Measurements from ENCODE around the gene TNRC6C.

TNRC6C gene

DNA sequence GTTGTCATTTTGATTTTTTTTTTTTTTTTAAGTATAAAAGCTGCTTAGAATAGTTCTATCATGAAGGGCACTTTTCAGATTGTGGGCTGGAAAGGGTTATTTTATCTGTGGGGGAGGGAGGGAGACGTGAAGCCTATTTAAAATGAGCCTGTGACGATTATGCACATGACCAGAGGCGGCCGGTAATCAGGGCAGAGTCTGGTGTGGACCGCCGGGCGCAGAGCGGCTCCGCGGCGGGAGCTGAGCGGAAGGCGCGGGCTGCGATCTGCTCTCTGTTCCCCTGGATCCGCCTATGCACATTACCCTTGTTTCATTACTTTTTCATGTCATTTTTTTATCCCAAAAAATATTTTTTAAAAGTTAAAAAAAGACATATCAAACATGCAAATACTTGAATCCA is 146.6 kb downstream of the TNRC6C start (continued):
- TF ChIP-seq ZNF830 (tag by site-specific recombination; IDR thresholded peaks at IDR 0.05; ENCODE audit: low read depth) (no peak), ZNF514 (tag by site-specific recombination; IDR thresholded peaks at IDR 0.05) (no peak), ZNF791 (tag by site-specific recombination; IDR thresholded peaks at IDR 0.05) (no peak)

DNA sequence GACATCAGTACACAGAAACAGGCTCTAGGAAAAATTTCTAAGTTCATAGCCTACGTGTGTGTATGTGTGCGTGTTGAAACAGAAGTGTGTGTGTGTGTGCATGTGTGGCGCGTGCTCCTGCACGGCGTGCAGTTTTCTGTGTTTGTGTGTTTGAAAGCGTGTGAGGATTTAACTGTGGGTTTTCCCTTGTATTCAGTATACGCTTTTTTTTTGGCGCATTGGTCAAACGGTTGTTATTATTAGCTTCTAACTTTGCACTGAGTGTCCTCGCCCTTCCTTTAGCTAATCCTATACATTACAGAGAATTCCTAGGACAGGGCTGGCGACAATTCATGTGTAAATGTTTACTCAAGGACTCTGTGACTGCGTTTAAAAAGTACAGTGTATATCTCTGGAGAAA is 147.0 kb downstream of the TNRC6C start:
- no peak for TF ChIP-seq ZNF677 (tag by site-specific recombination; IDR thresholded peaks at IDR 0.05)
- TF ChIP-seq ZNF132 (tag by site-specific recombination; IDR thresholded peaks at IDR 0.05; ENCODE audit: borderline replicate concordance), result no peak
- TF ChIP-seq ZNF843 (tag by site-specific recombination; IDR thresholded peaks at IDR 0.05), result no peak
- no peak for TF ChIP-seq SP7 (tag by site-specific recombination; IDR thresholded peaks at IDR 0.05)
- no peak for TF ChIP-seq ZFP69B (tag by site-specific recombination; IDR thresholded peaks at IDR 0.05)
- no peak for TF ChIP-seq GLI2 (tag by site-specific recombination; IDR thresholded peaks at IDR 0.05; ENCODE audit: borderline replicate concordance, low read depth)
- no peak for TF ChIP-seq IKZF3 (tag by site-specific recombination; IDR thresholded peaks at IDR 0.05)
- TF ChIP-seq ZBTB20 (tag by site-specific recombination; IDR thresholded peaks at IDR 0.05), result no peak
- CTCF ChIA-PET, result interaction anchor here (1.3 to 1.6 kb wide), 2 partner anchors 20 to 29 kb away, joined by 6 to 7 read pairs; no protein-coding TSS in a partner anchor
- peaks cover 3 to 39% of the 10 kb centered on the region in 2 experiments for H3K36me3 ChIP-seq (ENCODE audit: control insufficient read depth in 2 of 2, insufficient read depth in 1 of 2, low read length in 2 of 2)

GRCh38 chr17:78106211-78106610 is 147.7 kb downstream of the TNRC6C start:
- Histone ChIP-seq H3K27ac (ENCODE audit: extremely low read depth, low read depth, low read length) (no peak overlapping the region), H3K4me1 (ENCODE audit: control insufficient read depth, insufficient read depth, low read length) (no peaks in the 10 kb centered on the region; the same call in 1 of the 2 replicates), H3K9me3 (ENCODE audit: control insufficient read depth, insufficient read depth, low read depth, low read length) (no peaks in the 10 kb centered on the region), H3K4me3 (ENCODE audit: low read depth, low read length) (no peak overlapping the region), H3K36me3 (ENCODE audit: control insufficient read depth in 2 of 2, insufficient read depth in 1 of 2, low read length in 2 of 2) (peaks cover 3 to 35% of the 10 kb centered on the region in 2 experiments)
- CTCF ChIA-PET, result interaction anchor here (0.6 to 0.7 kb wide), 2 partner anchors 9 to 21 kb away, joined by 3 to 5 read pairs; no protein-coding TSS in a partner anchor
- TF ChIP-seq ZNF16 (tag by site-specific recombination; IDR thresholded peaks at IDR 0.05; ENCODE audit: low read depth) (no peak), ZBTB26 (tag by site-specific recombination; optimal IDR thresholded peaks at IDR 0.05) (no peak), ZNF214 (tag by site-specific recombination; IDR thresholded peaks at IDR 0.05; ENCODE audit: borderline replicate concordance) (no peak), SCRT2 (tag by site-specific recombination; IDR thresholded peaks at IDR 0.05) (no peak), ZFP69B (tag by site-specific recombination; IDR thresholded peaks at IDR 0.05) (no peak)
- TF ChIP-seq, protein P1, sequence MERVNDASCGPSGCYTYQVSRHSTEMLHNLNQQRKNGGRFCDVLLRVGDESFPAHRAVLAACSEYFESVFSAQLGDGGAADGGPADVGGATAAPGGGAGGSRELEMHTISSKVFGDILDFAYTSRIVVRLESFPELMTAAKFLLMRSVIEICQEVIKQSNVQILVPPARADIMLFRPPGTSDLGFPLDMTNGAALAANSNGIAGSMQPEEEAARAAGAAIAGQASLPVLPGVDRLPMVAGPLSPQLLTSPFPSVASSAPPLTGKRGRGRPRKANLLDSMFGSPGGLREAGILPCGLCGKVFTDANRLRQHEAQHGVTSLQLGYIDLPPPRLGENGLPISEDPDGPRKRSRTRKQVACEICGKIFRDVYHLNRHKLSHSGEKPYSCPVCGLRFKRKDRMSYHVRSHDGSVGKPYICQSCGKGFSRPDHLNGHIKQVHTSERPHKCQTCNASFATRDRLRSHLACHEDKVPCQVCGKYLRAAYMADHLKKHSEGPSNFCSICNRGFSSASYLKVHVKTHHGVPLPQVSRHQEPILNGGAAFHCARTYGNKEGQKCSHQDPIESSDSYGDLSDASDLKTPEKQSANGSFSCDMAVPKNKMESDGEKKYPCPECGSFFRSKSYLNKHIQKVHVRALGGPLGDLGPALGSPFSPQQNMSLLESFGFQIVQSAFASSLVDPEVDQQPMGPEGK (tag by site-specific recombination; IDR thresholded peaks at IDR 0.05), result no peak
- POLR2A ChIA-PET, result interaction anchor here (1.0 kb wide), 1 partner anchor 9 kb away, joined by 5 read pairs; no protein-coding TSS in a partner anchor

More for the DNA sequence above, 147.0 kb downstream of the TNRC6C start:
- no peaks in the 10 kb centered on the region; the same call in 1 of the 2 replicates for H3K4me1 ChIP-seq (ENCODE audit: control insufficient read depth, insufficient read depth, low read length)
- no peak overlapping the region for H3K27ac ChIP-seq (ENCODE audit: extremely low read depth, low read depth, low read length)
- no peak overlapping the region for H3K4me3 ChIP-seq (ENCODE audit: low read depth, low read length)
- H3K9me3 ChIP-seq (ENCODE audit: control insufficient read depth, insufficient read depth, low read depth, low read length), result no peaks in the 10 kb centered on the region
- POLR2A ChIA-PET, result interaction anchor here (1.0 kb wide), 1 partner anchor 9 kb away, joined by 5 read pairs; no protein-coding TSS in a partner anchor

GRCh38 chr17:78107457-78107856 is 149.0 kb downstream of the TNRC6C start:
- Histone ChIP-seq H3K9me3 (ENCODE audit: control insufficient read depth, insufficient read depth, low read depth, low read length) (no peaks in the 10 kb centered on the region), H3K27ac (ENCODE audit: extremely low read depth, low read depth, low read length) (no peak overlapping the region), H3K4me1 (ENCODE audit: control insufficient read depth, insufficient read depth, low read length) (no peaks in the 10 kb centered on the region; the same call in 1 of the 2 replicates), H3K4me3 (ENCODE audit: low read depth, low read length) (no peak overlapping the region), H3K36me3 (ENCODE audit: control insufficient read depth in 2 of 2, insufficient read depth in 1 of 2, low read length in 2 of 2) (peaks cover 3 to 24% of the 10 kb centered on the region in 2 experiments)
- POLR2A ChIA-PET, result no interaction called here
- TF ChIP-seq ZNF768 (tag by site-specific recombination; IDR thresholded peaks at IDR 0.05) (no peak), ZNF792 (tag by site-specific recombination; IDR thresholded peaks at IDR 0.05) (no peak), ZNF707 (tag by site-specific recombination; IDR thresholded peaks at IDR 0.05) (no peak), ZNF132 (tag by site-specific recombination; IDR thresholded peaks at IDR 0.05; ENCODE audit: borderline replicate concordance) (no peak), ZNF600 (tag by site-specific recombination; IDR thresholded peaks at IDR 0.05) (no peak), ZNF585B (tag by site-specific recombination; IDR thresholded peaks at IDR 0.05) (no peak), ZNF777 (tag by site-specific recombination; IDR thresholded peaks at IDR 0.05; ENCODE audit: borderline replicate concordance) (no peak)
- CTCF ChIA-PET, result interaction anchor here (0.7 to 1.0 kb wide), 2 partner anchors 16 to 116 kb away, joined by 4 to 8 read pairs; no protein-coding TSS in a partner anchor

Data from HEK293 (cell line).